GM15510 (cell line): ENCODE data around the gene GSDME.

Source experiments
- POLR2A ChIP-seq: IDR thresholded peaks from 3 replicates; pipeline ENCODE4 v1.6.1; 2011; ENCODE audit warnings: borderline replicate concordance; ENCODE audit not compliant: insufficient read length; ENCODE audit errors: extremely low read depth

The GSDME gene

DNA sequence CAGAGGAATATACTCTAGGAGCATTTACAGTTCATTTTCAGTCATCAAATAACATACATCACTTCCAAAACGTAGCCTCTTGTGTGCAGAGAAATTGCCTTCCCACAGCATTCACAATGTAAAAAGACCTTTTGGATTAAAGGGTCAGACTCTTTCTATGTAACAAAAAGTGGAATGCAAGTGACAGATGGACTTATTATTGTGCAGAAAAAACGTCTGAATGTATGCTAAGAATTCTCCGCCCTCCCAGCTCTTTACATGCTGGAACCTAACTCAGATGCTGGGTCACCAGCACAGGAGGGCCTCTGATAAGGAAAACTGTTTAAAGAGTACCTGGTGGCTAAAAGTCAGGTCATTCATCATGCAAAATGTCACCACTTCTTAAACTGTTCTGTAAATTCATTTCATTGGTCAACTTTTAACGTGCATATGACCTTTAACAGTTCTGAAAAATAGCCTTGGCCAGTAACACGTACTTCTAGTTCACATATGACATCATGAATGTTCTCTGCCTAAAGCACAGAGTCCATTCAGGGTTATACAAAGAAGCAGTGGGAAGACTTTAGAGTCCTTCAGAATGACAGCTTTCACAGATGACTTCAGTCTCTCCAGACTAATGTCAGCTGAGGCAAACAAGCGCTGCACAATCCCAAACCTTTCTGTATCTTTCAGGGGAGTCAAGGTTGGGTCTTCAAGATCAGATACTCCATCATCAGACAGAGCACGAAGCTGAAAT lies 58.6 kb downstream of the GSDME start:
- TF ChIP-seq POLR2A: no peak

DNA sequence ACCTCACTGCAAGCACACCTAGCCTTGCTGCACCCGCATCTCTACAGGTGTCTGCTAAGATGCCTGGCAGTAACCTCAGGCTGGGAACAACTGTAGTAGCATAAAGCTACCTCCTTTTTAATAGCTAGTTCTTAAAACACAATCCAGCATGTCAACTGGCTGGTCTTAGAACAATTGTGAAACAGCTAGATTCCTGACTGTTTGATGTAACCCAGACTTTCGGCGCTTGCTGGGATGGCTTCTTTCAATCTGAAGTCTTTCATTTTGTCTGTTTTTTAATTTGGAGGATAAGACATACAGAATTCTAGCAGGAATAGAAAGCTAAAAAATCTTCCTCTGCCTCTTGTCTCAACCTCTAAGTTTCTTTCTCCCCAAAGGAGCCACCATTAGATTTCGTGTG lies 59.8 kb downstream of the GSDME start:
- no peak for TF ChIP-seq POLR2A

DNA sequence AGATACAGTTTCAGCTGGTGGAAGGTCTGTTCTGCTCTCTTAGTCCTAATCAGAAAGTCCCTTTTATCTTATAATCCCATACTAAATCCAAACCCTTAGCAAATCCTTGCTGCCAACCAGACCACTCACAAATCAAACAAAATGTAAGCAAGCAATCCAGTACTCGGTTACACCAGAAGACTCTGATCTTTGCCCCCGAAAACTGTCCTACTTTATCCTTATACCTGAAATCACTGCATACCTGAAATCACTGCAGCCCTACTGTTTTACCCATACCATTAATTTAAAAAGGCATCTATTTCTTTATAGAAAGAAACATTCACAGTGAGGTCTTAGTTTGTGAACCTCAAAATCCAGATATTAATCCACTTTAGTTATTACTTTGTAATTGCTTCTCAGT lies 64.7 kb downstream of the GSDME start:
- no peak for TF ChIP-seq POLR2A

DNA sequence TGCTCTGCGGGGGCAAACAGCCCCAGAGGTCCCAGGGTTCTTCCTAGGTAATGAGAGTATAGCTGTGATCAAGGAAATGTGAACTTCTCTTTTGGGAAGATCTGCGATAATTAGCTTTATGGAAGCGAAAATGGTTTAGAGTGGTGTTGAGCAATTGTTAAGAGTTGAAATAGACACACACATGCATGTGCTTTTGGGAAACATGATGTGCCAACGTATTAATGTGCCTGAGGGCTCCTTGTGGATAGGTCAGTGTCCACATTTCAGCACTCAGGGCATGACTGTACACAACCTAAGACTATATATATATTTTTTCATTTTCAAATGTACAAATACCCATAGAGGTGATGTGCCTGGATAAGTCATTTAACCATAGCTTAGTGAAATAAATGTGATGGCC lies 67.0 kb downstream of the GSDME start:
- TF ChIP-seq POLR2A: no peak

DNA sequence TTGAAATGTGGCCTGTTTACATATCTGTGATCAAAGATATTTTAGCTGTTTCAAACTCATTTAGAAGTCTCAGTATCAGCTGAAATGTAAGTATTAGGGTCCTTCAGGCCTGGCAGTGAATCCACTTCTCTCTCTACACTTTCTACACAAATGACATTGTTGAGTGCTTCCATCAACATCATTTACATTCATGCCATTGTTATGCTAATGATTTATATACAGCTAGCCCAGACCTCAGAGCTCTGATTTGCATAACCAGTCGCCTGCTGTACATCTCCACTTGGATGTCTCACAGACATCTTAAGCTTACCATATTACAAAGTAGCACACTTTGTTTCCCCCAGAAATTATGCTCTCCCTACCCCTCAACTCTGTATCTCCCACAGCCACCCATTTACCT lies 71.6 kb downstream of the GSDME start:
- TF ChIP-seq POLR2A: no peak

- TF ChIP-seq POLR2A: no peak
Measured at GRCh38 chr7:24670782-24671181, 86.5 kb downstream of the GSDME start.

- TF ChIP-seq POLR2A: no peak
Measured at GRCh38 chr7:24669971-24670591, 87.2 kb downstream of the GSDME start.

DNA sequence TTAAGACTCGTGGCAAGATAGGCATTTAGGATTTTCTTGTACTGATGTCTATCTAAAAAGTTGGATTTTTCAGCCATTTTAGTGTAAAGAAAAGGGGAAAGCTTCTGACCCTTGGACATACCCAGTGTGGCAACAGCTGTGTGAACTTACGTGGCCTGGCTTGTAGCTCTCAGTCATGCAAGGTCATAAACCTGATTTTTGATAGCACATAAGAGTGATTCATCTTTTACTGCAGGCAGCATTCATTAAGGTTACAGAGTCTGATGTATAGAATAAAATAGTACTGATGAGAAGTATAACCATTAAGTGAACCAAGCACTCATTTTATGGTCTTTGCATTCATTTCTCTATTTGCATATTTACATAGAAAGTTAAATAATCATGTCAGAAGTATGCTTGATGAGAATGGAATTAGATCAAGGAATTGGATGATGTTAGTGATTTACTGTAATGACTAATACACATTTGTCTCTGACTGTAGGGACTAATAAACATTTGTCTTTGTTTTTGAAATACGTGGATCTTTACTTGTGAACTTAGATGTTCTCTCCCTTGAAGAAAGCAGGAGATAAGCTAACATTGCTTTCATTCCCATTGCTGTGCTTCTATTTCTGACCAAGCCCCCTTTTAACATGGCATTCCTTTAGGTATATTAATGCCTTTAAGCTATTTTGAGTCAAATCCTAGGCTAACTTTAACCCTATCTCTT lies 88.2 kb downstream of the GSDME start:
- no peak for TF ChIP-seq POLR2A

DNA sequence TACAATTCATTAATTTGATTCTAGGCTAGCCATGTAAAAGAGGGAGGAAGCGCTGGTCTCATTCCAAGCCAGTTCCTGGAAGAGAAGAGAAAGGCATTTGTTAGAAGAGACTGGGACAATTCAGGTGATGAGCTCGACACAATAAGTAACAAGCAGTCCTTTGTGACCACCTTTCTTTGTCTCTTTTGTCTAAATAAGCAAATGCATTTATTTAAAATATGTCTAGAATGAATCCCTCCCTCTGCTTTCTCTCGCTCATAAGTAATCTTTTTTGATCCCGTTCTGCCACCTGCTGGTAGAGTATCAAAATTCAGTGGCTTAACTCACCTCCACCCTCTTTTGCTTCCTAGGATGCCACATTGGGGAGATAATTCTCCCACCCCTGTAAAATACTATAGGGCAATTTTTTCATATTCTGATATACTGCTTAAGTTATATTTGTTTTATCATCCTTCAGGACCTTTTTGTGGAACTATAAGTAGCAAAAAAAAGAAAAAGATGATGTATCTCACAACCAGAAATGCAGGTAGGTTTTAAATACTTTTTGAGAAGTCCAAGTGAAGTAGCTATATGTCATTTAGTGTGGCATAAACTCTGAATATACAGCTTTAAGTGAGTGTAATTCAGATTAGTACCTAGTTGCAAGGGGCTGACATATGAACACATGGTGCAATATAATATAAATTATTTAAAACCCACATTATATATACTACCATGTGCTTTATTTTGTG lies 91.5 kb downstream of the GSDME start:
- TF ChIP-seq POLR2A: no peak

- no peak for TF ChIP-seq POLR2A
Measured at GRCh38 chr7:24660546-24660945, 96.7 kb downstream of the GSDME start.

- TF ChIP-seq POLR2A: no peak
Measured at GRCh38 chr7:24659505-24659904, 97.8 kb downstream of the GSDME start.

DNA sequence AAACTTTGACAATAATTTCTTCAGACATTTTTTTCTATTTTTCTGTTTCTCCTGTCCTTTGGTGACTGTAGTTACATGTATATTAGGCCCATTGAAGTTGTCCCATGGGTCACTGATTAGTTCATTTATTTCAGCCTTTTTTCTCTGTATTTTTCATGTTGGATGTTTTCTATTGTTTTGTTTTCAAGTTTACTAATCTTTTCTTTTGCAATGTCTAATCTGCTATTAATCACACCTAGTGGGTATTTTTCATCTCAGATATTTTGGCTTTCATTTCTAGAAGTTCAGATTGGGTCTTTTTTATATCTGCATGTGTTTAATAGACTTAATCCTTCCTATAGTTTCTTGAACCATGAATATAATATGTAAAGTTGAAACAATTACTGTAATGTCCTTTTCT lies 99.3 kb downstream of the GSDME start:
- no peak for TF ChIP-seq POLR2A

- no peak for TF ChIP-seq POLR2A
Measured at GRCh38 chr7:24656608-24657007, 100.7 kb downstream of the GSDME start.

- no peak for TF ChIP-seq POLR2A
Measured at GRCh38 chr7:24654305-24654704, 103.0 kb downstream of the GSDME start.
